Activated CD4-positive, alpha-beta T cell treated with anti-CD3 and anti-CD28 coated beads, Interleukin-2, Interleukin-4, amounts not matched to agents 100 ng/mL and 50 ng/mL, durations not matched to agents 16 hours and 8 hours (primary cell): ENCODE data around the gene ANKS1B.
"Not testable (repeated sequence)": the region's sequence is repeated elsewhere in the genome, so short reads cannot be mapped to it uniquely, and the experiment has no call there.

ENCODE experiments used
- DNase-seq: peaks from one replicate; pipeline ENCODE4 v3.0.0-alpha.2; 2020; ENCODE audit warnings: low spot score

The ANKS1B gene

GRCh38 chr12:99056186-99056585 is 928.5 kb downstream of the ANKS1B start:
- no peak for DNase-seq

DNA sequence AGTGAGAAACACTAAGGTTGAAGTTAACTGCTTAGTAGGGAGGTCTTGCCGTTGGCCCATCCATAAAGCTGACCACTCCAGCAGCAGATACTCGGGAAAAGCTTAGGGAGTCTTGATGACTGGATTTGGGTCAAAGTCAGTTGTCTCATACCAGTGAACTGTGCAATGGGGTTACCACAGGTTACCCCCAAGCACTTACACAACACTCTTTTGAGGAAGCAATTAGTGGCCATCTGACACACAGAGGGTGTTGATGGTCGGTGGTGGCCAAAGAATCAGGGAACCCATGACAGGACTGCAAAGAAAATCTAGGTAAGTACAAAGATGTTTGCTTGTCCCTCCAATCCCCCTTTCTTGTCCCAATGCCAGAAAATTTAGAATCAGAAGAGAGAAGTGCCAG is 929.4 kb downstream of the ANKS1B start:
- no peak for DNase-seq

- DNase-seq, result no peak
Observed at GRCh38 chr12:99054601-99055128, 930.1 kb downstream of the ANKS1B start.

GRCh38 chr12:99053616-99054362 is 930.9 kb downstream of the ANKS1B start:
- DNase-seq, result no peak

- DNase-seq, result no peak
Observed at GRCh38 chr12:99049774-99050173, 935.0 kb downstream of the ANKS1B start.

DNA sequence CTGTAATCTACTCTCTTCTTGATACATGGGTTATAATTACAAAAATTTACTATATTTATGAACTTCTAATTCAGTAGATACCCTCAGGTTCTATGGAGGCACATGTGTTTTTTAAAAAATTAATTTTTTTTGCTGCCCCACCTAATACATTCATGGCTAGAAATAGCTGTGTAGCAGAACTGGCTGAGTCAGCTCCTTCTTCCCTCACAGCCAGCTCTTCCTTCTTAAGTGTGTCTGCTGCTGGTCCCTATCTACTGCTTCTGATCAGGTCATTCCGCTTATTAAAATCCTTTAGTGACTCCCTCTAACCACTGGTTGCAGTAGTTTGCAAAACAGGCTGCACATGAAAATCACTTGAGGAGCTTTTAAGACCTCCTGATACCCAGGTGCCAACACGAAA is 939.6 kb downstream of the ANKS1B start:
- DNase-seq, result no peak

- DNase-seq, result peak; percentile 56
Observed at GRCh38 chr12:99043319-99043914, 941.3 kb downstream of the ANKS1B start.

- no peak for DNase-seq
Observed at GRCh38 chr12:99042226-99042625, 942.5 kb downstream of the ANKS1B start.

DNA sequence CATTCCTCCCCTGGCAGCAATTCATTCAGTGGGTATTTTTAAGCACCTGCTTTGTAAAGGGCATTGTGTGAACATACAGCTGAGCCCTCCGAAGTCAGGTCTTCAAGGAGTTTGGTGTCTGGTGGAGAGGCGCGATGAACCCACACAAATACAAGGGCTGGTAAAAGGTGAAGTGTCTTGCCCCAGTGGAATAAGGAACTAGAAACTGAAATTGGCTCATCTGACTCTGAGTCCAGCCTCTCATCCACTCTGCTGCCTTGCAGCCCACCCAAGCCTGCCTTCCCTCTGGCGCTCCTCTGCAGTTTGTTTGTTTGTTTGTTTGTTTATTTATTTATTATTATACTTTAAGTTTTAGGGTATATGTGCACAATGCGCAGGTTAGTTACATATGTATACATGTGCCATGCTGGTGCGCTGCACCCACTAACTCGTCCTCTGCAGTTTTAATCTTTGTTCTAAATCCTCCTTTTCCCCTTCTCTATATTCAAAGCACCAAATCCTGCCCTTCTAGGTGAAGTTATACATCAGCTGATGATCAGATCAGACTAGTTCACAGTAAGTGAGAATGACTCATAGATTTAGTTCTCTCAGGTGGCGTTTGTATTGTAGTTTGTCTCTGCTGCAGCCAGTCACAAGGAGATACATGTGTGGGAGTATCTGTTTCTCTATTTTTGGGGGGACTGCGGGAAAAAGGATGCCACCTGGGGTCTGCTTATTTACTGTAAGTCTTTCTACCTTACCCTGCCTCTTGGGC is 945.2 kb downstream of the ANKS1B start:
- DNase-seq, result no peak

DNA sequence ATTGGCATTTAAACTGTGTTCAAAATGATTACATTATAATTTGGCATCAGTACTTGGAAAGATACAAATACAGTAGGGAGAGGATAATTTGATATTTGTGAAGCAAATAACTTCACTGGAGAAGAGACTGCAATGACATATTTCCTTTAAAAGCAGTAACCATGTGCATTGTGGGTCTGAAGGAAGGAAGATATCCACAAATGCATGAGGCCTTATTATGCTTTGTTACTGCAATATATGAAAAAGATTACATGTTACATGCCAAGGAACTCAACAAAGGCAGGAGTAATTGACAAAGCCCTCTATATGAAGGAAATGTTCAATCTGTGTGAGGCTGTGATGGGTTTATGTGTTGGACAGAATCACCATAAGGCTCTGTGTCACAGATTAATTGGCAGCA is 948.2 kb downstream of the ANKS1B start:
- DNase-seq, result no peak

- no peak for DNase-seq
Observed at GRCh38 chr12:99035803-99036202, 948.9 kb downstream of the ANKS1B start.

DNA sequence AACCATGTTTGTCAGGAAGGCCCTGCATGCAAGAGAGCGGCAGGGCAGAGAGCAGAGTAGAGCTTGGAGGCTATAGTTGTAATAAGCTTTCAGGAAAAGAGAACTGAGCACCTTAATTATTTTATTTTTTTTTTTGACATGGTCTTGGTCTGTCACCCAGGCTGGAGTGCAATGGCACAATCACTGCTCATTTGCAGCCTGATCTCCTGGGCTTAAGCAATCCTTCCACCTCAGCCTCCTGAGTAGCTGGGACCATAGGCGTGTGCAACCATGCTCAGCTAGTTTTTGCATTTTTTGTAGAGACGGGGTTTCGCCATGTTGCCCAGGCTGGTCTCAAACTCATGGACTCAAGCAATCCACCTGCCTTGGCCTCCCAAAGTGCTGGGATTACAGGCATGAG is 950.5 kb downstream of the ANKS1B start:
- DNase-seq, result not testable (repeated sequence)

GRCh38 chr12:99029511-99030271 is 955.0 kb downstream of the ANKS1B start:
- DNase-seq, result no peak

- DNase-seq, result no peak
Observed at GRCh38 chr12:99027461-99027860, 957.3 kb downstream of the ANKS1B start.

DNA sequence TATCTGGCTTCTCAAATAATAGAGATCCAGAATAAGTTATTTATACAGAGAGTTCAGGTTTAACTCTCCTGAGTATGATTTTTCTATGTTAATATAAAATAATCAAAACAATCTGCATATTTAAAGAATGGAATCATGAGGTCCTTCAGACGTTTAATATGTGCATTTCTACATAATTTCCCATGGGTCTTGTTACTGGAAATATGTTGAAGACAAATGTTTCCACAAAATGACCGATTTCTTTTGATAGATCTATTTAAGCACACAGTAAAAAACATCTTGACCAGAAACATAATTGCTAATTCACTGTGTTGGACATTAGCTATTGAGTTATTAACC is 957.7 kb downstream of the ANKS1B start:
- DNase-seq, result no peak

DNA sequence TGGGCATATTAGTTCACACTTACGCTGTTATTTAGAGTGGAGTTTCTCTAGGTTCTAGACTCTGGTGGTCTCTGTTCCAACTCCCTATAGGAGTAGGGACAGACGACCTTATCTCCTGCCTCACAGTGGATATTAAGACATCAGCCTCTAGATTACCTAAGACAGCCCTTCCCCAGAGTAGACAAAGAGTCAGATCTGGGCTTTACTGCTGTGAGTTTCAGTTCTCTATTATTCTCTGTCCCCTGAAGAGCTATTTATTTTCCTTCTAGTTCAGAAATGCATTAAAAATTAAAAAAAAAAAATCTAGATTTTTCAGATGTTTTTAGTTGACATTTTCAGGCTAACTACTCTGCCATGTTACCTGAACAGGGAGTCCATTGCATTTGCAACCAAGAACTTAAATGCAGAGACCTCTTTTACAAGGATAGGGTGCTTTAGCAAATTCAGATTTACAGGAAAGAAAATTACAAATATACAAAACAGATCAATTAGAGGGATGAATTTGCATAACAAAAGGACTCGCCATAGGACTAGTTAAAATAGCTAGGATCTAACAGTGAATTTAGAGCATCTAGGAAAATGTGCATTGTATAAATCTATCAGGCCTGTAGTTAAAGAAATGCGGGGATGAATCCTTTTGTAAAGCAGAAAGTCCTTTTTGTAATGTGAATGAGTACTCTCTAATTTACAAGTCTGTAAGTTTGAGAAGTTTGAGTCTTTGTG is 958.2 kb downstream of the ANKS1B start:
- no peak for DNase-seq

DNA sequence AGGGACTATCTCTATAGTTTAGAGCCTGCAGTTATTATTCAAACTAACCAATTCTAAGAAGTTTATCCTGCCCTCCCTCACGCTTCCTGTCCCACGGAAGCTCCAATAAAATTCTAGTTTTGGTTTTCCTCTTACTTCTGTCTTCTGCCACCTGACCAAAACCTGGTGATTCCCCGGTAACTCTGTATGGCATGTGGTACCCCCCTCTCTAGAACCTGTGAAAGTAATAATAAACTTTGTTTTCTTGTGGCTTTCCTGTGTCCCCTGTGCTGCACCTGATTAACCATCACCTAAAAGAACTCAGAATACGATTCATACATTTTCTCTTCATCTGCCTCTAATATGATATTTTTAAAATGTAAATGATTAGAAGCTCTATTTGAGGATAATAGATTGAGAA is 959.9 kb downstream of the ANKS1B start:
- DNase-seq, result no peak

DNA sequence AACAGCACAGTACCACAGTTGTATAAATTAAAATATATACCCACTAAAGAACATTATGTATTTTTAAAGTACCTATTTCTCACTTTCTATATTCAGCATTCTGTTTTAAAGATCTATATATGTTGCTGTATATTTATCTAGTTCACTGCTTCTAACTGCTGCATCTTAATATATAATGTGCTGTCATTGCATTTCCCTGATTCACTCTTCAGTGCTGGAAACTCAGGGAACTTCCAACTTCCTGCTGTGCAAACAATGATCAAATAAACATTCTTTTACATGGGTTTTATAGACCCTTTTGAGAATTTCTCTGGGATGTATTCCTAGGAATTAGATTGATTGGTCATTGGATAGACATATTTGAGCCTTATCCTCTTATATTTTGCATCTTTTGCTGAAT is 960.5 kb downstream of the ANKS1B start:
- no peak for DNase-seq

GRCh38 chr12:99020871-99021270 is 963.9 kb downstream of the ANKS1B start:
- no peak for DNase-seq

DNA sequence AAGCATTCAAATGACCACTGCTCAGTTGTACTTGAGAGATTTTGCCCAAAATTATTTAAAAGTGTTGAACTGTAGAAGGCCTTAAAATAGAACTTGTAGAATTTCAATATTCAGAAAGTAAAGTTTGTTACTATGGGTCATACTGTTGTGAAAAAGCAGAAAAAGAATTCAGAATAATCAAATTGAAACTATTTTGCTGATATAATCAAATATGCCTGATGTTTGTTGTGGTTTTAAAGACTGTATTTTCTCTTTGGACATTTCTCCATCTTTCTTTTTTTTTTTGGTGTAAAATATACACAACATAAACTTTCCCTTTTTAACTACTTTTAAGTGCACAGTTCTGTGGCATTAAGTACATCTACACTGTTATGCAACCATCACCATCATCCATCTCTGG is 964.9 kb downstream of the ANKS1B start:
- no peak for DNase-seq

DNA sequence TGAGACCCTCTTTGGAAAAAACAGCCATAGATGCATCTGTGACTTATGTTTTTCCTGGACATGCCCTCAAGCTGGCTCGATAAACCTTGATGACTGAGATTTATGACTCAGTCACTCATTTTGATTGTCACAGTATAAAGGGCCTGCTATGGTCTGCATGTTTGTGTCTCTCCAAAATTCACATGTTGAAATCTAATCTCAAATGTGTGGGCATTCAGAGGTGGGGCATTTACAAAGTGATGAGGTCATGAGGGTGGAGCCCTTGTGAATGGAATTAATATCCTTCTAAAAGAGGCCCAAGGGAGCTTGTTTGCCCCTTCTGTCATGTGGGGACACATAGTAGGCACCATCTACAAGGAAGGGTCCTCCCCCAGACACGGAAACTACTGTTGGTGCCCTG is 966.8 kb downstream of the ANKS1B start:
- DNase-seq, result no peak
